ENCODE measurements around the gene LHFPL3. TPM values are rescaled to one million over a fixed set of nuclear protein-coding genes. Genes with fewer than 3 reads are reported as not detected.
"Not testable (repeated sequence)": the region's sequence is repeated elsewhere in the genome, so short reads cannot be mapped to it uniquely, and the experiment has no call there.

The LHFPL3 gene
- total RNA-seq, 1 experiment from 2014 or later = not detected

DNA sequence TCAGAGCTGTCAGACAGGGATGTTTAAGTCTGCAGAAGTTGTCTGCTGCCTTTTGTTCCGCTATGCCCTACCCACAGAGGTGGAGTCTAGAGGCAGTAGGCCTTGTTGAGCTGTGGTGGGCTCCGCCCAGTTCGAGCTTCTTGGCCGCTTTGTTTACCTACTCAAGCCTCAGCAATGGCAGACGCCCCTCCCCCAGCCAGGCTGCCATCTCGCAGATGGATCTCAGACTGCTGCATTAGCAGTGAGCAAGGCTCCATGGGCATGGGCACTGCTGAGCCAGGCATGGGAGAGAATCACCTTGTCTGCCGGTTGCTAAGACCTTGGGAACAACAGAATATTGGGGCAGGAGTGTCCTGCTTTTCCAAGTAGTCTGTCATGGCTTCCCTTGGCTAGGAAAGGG is 267.2 kb downstream of the LHFPL3 start:
- not testable (repeated sequence) for DNase-seq (ENCODE audit: low read depth)

DNA sequence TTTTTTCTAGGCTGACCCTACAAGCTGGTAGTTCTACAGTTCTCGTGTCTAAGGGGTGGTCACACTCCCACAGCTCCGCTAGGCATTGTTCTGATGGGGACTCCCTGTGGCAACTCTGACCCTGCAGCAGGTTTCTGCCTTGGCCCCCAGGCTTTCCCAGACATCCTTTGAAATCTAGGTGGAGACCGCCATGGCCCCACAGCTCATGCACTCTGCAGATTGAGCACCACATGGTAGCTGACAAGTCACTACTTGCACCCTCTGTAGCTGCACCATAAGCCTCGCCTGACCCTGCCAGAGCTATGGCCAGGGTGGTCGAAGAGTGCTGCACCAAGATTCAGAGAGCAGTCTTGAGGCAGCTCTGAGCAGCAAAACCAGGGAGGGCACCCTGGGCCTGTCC is 275.6 kb downstream of the LHFPL3 start:
- DNase-seq (ENCODE audit: low read depth) = no peak

GRCh38 chr7:104604706-104605105 is 276.3 kb downstream of the LHFPL3 start:
- DNase-seq (ENCODE audit: low read depth) = no peak

GRCh38 chr7:104621321-104621720 is 292.9 kb downstream of the LHFPL3 start:
- no peak for DNase-seq (ENCODE audit: low read depth)

GRCh38 chr7:104625956-104626355 is 297.6 kb downstream of the LHFPL3 start:
- DNase-seq (ENCODE audit: low read depth) = no peak

DNA sequence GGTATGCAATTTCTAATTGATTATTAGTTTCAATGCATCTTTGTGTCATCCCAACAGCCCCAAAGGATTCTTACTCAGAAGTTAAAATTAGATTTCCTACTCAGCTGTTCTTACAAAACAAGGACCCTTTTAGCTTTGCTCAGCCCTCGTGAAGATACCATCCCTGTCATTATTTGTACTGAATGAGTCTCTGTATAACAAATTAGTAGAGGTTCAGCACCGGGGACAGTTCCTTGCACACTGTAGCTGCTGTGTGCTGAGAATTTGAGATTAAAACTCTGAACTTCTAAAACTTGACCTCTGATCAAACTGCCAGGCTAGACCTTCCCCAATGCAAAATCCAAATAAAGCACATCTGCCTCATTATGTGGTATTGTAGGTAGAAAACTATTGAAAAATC is 299.1 kb downstream of the LHFPL3 start:
- DNase-seq (ENCODE audit: low read depth) = peak; percentile 21

- DNase-seq (ENCODE audit: low read depth) = no peak
Observed at GRCh38 chr7:104628017-104628416, 299.6 kb downstream of the LHFPL3 start.

DNA sequence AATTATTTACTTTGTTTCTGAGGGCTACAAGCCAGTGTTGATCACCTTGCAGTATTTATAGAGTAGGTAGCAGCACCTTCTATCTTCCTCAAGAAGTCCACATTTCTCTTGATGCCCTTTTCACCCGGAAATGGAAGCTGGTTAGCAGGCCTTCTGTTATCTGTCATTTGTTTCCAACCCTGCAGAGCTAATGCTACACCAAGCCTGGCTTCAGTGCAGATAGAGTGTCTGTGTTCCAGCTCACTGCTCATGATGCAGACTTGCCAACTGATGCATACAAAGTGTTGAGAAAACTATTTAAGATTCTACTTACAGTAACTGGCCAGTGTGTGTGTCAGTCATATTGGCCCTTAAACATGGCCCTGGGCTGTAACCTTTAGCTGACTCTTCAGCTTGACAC is 301.0 kb downstream of the LHFPL3 start:
- DNase-seq (ENCODE audit: low read depth) = no peak

GRCh38 chr7:104640506-104640905 is 312.1 kb downstream of the LHFPL3 start:
- DNase-seq (ENCODE audit: low read depth) = no peak

- DNase-seq (ENCODE audit: low read depth) = no peak
Observed at GRCh38 chr7:104642560-104642959, 314.2 kb downstream of the LHFPL3 start.

- DNase-seq (ENCODE audit: low read depth) = peak; percentile 9
Observed at GRCh38 chr7:104643587-104644217, 315.3 kb downstream of the LHFPL3 start.

- no peak for DNase-seq (ENCODE audit: low read depth)
Observed at GRCh38 chr7:104650991-104651640, 322.7 kb downstream of the LHFPL3 start.

DNA sequence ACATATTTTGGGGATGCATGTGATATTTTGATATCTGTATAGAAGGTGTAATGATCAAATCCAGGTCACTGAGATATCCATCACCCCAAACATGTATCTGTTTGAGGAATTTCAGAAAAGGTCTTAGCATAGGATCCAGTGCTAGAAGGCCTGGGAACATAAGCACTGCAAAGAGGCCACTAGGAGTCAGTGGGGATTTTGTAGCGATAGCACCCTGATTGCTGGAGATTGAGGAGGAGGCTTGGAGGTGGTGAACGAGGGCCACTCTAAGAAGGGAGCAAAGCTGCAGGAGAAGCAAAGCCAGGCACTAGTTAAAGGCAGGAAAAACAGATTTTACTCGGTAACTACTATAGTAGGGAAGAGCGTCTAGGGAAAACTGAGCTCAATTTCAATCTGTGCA is 324.0 kb downstream of the LHFPL3 start:
- DNase-seq (ENCODE audit: low read depth) = no peak

DNA sequence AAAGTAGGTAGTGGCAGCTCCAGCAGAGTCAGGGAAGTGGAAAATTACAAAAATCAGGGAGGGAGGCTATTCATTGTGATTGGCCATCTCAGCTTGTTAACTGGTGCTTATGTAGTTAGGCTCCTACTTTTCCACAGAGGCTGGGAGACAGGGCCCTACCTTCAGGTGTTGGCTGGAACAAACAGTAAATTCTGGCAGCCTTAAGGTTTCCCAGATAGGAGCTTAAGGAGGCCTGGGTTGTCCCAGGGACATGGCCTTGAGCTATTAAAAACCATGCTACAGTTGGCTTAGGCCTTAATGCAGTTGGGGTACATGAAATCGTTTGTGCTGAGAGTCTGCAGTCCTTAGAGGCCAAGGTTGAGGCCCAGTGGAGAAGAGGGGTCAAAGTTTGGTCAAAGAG is 324.5 kb downstream of the LHFPL3 start:
- no peak for DNase-seq (ENCODE audit: low read depth)

GRCh38 chr7:104653825-104654401 is 325.5 kb downstream of the LHFPL3 start:
- no peak for DNase-seq (ENCODE audit: low read depth)

- no peak for DNase-seq (ENCODE audit: low read depth)
Observed at GRCh38 chr7:104655592-104655991, 327.2 kb downstream of the LHFPL3 start.

- DNase-seq (ENCODE audit: low read depth) = peak; percentile 14
Observed at GRCh38 chr7:104656467-104656866, 328.1 kb downstream of the LHFPL3 start.

DNA sequence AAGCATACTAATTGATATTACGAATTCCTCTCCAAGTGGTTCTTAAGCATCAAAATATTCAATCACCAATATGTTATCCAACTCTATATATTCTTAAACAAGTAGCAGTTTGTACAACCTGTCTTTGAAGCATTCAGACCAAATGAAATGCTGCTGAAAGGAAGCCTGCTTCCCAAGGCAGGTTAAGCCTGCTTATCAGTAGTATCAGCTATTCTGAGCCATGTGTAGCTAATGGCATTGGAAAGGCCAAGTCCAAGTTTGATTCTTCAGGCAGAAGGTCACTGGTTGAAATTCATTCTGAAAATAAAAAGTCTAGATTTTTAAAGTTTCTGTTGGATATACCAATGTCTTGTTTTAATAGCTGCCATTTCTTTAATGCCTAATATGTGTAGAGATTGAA is 328.7 kb downstream of the LHFPL3 start:
- DNase-seq (ENCODE audit: low read depth) = no peak

DNA sequence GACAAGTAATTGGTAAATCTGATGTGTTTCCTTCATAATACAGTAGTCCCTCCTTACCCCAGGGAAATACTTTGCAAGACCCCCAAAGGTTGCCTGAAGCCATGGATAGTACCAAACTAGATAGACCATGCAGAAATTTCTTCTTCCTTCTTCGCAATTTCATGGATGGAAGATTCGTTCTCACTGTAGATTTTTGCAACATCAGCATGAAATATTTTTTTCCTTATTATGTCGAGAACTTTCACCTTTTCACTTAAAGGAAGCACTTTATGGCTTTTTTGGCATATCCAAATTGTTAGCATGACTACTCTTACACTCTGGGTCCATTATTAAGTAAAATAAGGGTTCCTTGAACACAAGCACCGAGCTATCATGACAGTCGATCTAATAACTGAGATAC is 333.2 kb downstream of the LHFPL3 start:
- no peak for DNase-seq (ENCODE audit: low read depth)

GRCh38 chr7:104664648-104665047 is 336.2 kb downstream of the LHFPL3 start:
- DNase-seq (ENCODE audit: low read depth) = no peak

- no peak for DNase-seq (ENCODE audit: low read depth)
Observed at GRCh38 chr7:104677587-104677986, 349.2 kb downstream of the LHFPL3 start.

GRCh38 chr7:104679085-104679484 is 350.7 kb downstream of the LHFPL3 start:
- DNase-seq (ENCODE audit: low read depth) = no peak

DNA sequence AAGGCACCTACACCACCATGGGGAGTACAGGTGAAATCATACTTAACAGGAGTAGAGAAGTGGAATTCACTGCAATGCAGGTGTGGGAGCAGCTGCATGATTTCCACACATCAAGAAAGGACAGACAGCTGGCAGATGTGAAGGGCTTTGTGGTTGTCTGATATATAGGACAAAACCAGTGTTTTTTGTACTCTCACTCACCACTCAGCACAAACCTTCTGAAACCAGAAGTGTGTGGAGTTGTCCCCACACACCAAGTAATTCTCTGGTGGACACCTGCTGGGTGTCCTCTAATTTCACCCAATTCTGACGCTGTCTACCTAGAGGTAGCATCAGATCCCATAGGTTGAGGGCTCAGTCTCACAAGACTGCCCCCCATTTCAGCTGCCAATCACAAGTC is 357.9 kb downstream of the LHFPL3 start:
- DNase-seq (ENCODE audit: low read depth) = no peak
